Pancreas (tissue), 10 donors: ENCODE data around the gene NUDT1. TPM values are rescaled to one million over a fixed set of nuclear protein-coding genes. Genes with fewer than 3 reads are reported as not detected.
A peak's percentile ranks its signal among the peaks of the same experiment; 100 is the strongest.

ENCODE experiments used
- ATAC-seq, 4 donors: fragments of 200-7000 bp; cut with Tn5 transposase; one replicate each; pipeline versions ENCODE4 v1.8.0 to v1.9.1; 2020; ENCODE audit warnings: mild to moderate bottlenecking in 4 of 4, moderate library complexity in 4 of 4
- DNase-seq, 6 donors: peaks; one replicate each; pipeline ENCODE4 v3.0.0-alpha.2; 2020
- FAIRE-seq: peaks from 2 replicates; lab custom pipeline; 2012; peaks lifted over from hg19 to GRCh38; lab: Jason Lieb, UNC
- H3K27ac ChIP-seq, 4 donors: fragments of 200-600 bp; sonication (generic); 1 replicate in 3 of 4; 2 replicates in 1 of 4; pipeline versions ENCODE4 v1.5.0 to v1.8.0; 2020
- H3K27me3 ChIP-seq, 4 donors: fragments of 200-600 bp; one replicate each; pipeline ENCODE4 v1.8.0; 2021
- H3K36me3 ChIP-seq, 3 donors: fragments of 200-600 bp; sonication (generic) in 1 of 3; one replicate each; pipeline versions ENCODE4 v1.5.0 to v1.8.0; 2020 to 2021
- H3K4me1 ChIP-seq, 3 donors: fragments of 200-600 bp; one replicate each; pipeline ENCODE4 v1.8.0; 2021
- H3K4me3 ChIP-seq, 4 donors: fragments of 200-600 bp; sonication (generic) in 2 of 4; one replicate each; pipeline versions ENCODE4 v1.5.0 to v1.8.0; 2020 to 2021
- H3K9me3 ChIP-seq, 4 donors: fragments of 200-600 bp; one replicate each; pipeline ENCODE4 v1.8.0; 2021
- WGBS, 2 donors: extraction: QIAGEN DNeasy Blood & Tissue Kit; methylation state at CpG; one replicate each; pipeline ENCODE4 v1.1.7; 2013; 5-methylcytosine and 5-hydroxymethylcytosine counted together
- intact Hi-C, 3 donors: fragments of 100-400 bp; cut with DNase I; formaldehyde crosslinking; loops; one replicate each; pipeline versions ENCODE4 v1.11.1 to v1.14.2; 2022
- polyA plus RNA-seq, 2 donors: library from polyadenylated mRNA; stranded (reverse); fragments of 200-250 nt; gene quantifications; one replicate each; pipeline ENCODE4 v1.2.3, GENCODE V29; 2013
- total RNA-seq, 6 donors: library from RNA; stranded (reverse); fragmentation: NEBNext Ultra II Directional in 4 of 6; extraction: Animal tissue kit (Norgen Biotek cat#: 25700) in 4 of 6; gene quantifications; one replicate each; pipeline versions ENCODE4 v1.2.1 to v1.2.4, GENCODE V29; 2021 to 2023
- TF ChIP-seq, protein P1 (sequence below), 4 donors: fragments of 200-600 bp; sonication (generic) in 3 of 4; IDR thresholded peaks; one replicate each; pipeline versions ENCODE4 v1.5.0 to v1.8.0; 2021; ENCODE audit warnings: antibody characterized with exemption in 4 of 4
- donor health status: healthy with polysubstance abuse.
- donor health status: DM: no; HTN: no; CAD: no; lungs with moderate emphysema.
- donor health status: DM: no; HTN: no; CAD: no.
- donor health status: control.
- donor health status: control.
- donor health status: Bipolar disorder and iron deficiency.
- donor health status: DM: yes; HTN: yes; CAD: no.
- donor health status: DM: no; HTN: no; CAD: no.
- donor health status: DM: no; HTN: no; CAD: no.
- donor health status: DM: yes; HTN: yes; CAD: no.

NUDT1 gene
- total and polyA plus RNA-seq, 8 donors: 2.6 to 7.2 (median 4.6) TPM

DNA sequence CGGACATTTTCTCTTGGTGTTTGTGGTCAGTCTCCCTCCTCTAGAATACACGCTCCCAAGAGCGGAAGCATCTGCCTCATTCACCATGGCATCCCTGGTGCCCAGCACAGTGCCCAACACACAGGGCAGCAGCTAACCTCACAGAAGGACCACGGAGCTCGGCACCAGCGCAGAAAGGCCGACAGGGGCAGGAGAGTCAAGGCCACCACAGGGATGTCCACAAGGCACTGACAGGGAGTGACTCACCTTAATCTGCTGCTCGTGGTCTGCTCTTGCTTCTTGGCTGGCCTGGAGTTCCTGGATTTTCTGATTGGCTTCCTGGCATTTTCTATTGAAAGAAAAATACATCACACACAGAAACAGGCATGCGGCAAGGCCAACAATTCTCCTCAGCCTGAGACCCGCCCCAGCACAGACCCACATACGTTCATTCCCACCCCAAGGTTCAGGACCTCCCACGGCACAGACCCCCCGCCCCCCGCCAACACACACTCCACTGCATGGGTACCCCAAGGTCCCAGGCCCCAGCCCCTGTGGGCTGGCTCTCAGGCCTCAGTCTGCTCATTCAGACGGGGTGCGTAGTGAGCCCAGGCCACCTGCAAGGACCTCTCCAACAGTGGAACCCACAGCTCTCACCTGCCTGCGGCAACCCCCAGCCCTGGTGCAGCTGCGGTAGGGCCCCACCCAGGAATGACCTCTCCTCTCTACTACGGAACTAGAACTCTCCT lies 24.1 kb upstream of the NUDT1 start:
- peak in 1 of 6 donors; percentile 40 for DNase-seq
- Histone ChIP-seq H3K27ac (no peak overlapping the region), H3K9me3 (no peaks in the 10 kb centered on the region), H3K36me3 (peaks cover 0 to 10% (median 3%) of the 10 kb centered on the region in 3 donors), H3K4me3 (no peak overlapping the region), H3K4me1 (no peaks in the 10 kb centered on the region), H3K27me3 (no peaks in the 10 kb centered on the region)
- no peak for ATAC-seq
- TF ChIP-seq, protein P1, sequence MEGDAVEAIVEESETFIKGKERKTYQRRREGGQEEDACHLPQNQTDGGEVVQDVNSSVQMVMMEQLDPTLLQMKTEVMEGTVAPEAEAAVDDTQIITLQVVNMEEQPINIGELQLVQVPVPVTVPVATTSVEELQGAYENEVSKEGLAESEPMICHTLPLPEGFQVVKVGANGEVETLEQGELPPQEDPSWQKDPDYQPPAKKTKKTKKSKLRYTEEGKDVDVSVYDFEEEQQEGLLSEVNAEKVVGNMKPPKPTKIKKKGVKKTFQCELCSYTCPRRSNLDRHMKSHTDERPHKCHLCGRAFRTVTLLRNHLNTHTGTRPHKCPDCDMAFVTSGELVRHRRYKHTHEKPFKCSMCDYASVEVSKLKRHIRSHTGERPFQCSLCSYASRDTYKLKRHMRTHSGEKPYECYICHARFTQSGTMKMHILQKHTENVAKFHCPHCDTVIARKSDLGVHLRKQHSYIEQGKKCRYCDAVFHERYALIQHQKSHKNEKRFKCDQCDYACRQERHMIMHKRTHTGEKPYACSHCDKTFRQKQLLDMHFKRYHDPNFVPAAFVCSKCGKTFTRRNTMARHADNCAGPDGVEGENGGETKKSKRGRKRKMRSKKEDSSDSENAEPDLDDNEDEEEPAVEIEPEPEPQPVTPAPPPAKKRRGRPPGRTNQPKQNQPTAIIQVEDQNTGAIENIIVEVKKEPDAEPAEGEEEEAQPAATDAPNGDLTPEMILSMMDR (IDR thresholded peaks at IDR 0.05): no peak
- intact Hi-C loops: loop anchor here in 2 of 3 donors (10.0 kb wide), 2 partner anchors 553 to 633 kb away; no protein-coding TSS in a partner anchor
- WGBS, 2 donors: 87 to 89% methylated on average over 19 of the region's 19 CpGs
- FAIRE-seq: no peak

DNA sequence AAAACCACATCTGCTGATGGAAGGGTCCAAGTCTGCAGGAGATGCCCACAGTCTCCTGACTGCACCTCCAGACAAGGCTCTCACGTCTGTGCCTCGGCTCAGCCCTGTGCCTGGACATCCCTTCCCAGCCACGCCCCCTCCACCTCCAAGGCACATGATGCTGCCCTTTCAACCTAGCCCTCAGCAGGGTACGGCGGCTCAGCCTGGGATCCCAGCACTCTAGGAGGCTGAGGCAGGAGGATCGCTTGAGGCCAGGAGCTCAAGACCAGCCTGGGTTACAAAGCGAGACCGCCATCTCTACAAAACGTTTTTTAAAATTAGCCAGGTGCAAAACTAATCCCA lies 23.6 kb upstream of the NUDT1 start:
- intact Hi-C loops: loop anchor here in 2 of 3 donors (10.0 kb wide), 2 partner anchors 554 to 634 kb away; no protein-coding TSS in a partner anchor
- ATAC-seq: no peak
- WGBS, 2 donors: 84 to 88% methylated on average over 9 of the region's 9 CpGs
- H3K27ac ChIP-seq: no peak overlapping the region
- no peaks in the 10 kb centered on the region for H3K9me3 ChIP-seq
- H3K27me3 ChIP-seq: no peaks in the 10 kb centered on the region
- H3K4me3 ChIP-seq: no peak overlapping the region
- H3K36me3 ChIP-seq: peaks cover 0 to 9% (median 3%) of the 10 kb centered on the region in 3 donors
- TF ChIP-seq, protein P1 (IDR thresholded peaks at IDR 0.05): no peak
- no peak for FAIRE-seq
- DNase-seq: no peak
- H3K4me1 ChIP-seq: no peaks in the 10 kb centered on the region

DNA sequence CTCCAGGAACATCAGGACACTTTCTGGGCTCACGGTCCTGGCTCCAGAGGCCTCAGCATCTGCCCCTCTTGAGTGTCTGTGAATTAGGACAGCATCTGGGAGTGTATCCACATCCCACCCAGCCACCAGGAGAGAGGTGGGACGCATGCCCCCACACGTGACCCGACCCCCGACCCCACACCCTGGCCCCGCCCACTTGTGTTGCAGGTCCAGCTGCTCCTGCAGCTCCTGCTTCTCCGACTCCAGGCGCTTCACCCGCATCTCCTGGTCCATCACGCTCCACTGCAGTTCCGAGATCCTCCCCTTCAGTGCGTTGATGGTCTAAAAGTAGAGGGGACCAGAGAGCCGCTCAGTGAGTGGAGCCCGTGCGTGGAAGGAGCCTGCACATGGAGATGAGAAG lies 22.9 kb upstream of the NUDT1 start:
- no peak for ATAC-seq
- Histone ChIP-seq H3K4me1 (no peaks in the 10 kb centered on the region), H3K27me3 (no peaks in the 10 kb centered on the region), H3K9me3 (no peaks in the 10 kb centered on the region), H3K4me3 (no peak overlapping the region), H3K27ac (no peak overlapping the region), H3K36me3 (peaks cover 0 to 9% (median 3%) of the 10 kb centered on the region in 3 donors)
- TF ChIP-seq, protein P1 (IDR thresholded peaks at IDR 0.05): no peak
- FAIRE-seq: no peak
- intact Hi-C loops: loop anchor here in 2 of 3 donors (10.0 kb wide), 2 partner anchors 554 to 634 kb away; no protein-coding TSS in a partner anchor
- WGBS, 2 donors: 85 to 94% methylated on average over 15 of the region's 15 CpGs
- no peak for DNase-seq

DNA sequence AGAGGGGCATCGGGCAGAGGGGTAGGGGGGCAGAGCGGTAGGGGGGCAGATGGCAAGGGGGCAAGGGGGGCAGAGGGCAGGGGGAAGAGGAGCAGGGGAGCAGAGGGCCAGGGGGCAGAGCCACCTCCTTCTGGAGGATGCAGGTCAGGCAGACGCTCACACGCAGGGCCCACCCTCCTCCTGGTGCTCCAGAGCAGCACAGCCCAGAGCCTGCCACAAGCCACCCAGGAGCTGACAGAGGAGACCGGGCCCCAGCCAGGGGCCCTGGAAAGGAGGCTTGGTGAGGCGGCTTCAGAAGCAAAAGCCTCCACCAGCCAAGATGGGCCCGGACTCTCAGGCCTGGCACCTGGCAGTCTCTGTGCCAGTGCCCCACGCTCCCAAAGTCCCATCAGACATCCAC lies 22.4 kb upstream of the NUDT1 start:
- Histone ChIP-seq H3K27me3 (no peaks in the 10 kb centered on the region), H3K9me3 (no peaks in the 10 kb centered on the region), H3K4me3 (no peak overlapping the region), H3K4me1 (no peaks in the 10 kb centered on the region), H3K36me3 (peaks cover 0 to 9% (median 3%) of the 10 kb centered on the region in 3 donors), H3K27ac (no peak overlapping the region)
- TF ChIP-seq, protein P1 (IDR thresholded peaks at IDR 0.05): no peak
- FAIRE-seq (no peak), DNase-seq (no peak), ATAC-seq (no peak)
- 93 to 94% methylated on average over 7 to 8 of the region's 8 CpGs for WGBS, 2 donors
- intact Hi-C loops: loop anchor here in 2 of 3 donors (10.0 kb wide), 2 partner anchors 555 to 635 kb away; no protein-coding TSS in a partner anchor

DNA sequence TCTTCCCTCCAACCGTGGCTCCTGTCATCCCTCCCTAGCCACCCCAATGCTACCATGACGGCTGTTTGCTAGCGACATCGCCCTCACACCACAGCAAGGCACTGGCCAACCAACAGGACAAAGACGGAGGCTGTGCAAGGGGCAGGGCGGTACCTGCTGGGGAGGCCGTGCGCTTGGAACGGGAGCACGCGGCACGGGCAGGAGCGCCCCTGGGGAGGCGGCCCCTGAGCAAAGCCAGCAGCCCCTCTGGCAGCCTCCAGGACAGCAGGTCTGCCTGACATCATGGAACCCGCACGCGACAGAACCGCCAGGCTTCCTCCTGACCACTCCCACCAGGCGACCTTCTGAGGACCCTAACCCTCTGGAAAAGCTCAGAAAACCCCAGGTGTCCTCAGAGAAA lies 22.0 kb upstream of the NUDT1 start:
- intact Hi-C loops: no loop called here
- no peaks in the 10 kb centered on the region for H3K9me3 ChIP-seq
- H3K4me3 ChIP-seq: no peak overlapping the region
- no peaks in the 10 kb centered on the region for H3K4me1 ChIP-seq
- H3K27me3 ChIP-seq: no peaks in the 10 kb centered on the region
- peaks cover 0 to 9% (median 3%) of the 10 kb centered on the region in 3 donors for H3K36me3 ChIP-seq
- TF ChIP-seq, protein P1 (IDR thresholded peaks at IDR 0.05): no peak
- WGBS, 2 donors: 92 to 97% methylated on average over 19 of the region's 19 CpGs
- DNase-seq: no peak
- no peak overlapping the region for H3K27ac ChIP-seq
- no peak for ATAC-seq
- FAIRE-seq: no peak
